Measurements from ENCODE around the gene GABARAPL2.
"Not testable (repeated sequence)": the region's sequence is repeated elsewhere in the genome, so short reads cannot be mapped to it uniquely, and the experiment has no call there.

The GABARAPL2 gene

GRCh38 chr16:75590920-75591843 is 25.0 kb downstream of the GABARAPL2 start:
- DNase-seq (ENCODE audit: low read depth in 2 of 2), result no peak

GRCh38 chr16:75591927-75592326 is 25.7 kb downstream of the GABARAPL2 start:
- not testable (repeated sequence) for DNase-seq (ENCODE audit: low read depth in 2 of 2)

GRCh38 chr16:75593308-75593707 is 27.1 kb downstream of the GABARAPL2 start:
- no peak for DNase-seq (ENCODE audit: low read depth in 2 of 2)

GRCh38 chr16:75593825-75594820 is 27.9 kb downstream of the GABARAPL2 start:
- no peak for DNase-seq (ENCODE audit: low read depth in 2 of 2)

GRCh38 chr16:75599452-75600277 is 33.5 kb downstream of the GABARAPL2 start:
- no peak for DNase-seq (ENCODE audit: low read depth in 2 of 2)

GRCh38 chr16:75603241-75603640 is 37.1 kb downstream of the GABARAPL2 start:
- no peak for DNase-seq (ENCODE audit: low read depth in 2 of 2)

GRCh38 chr16:75606507-75606906 is 40.3 kb downstream of the GABARAPL2 start:
- no peak for DNase-seq (ENCODE audit: low read depth in 2 of 2)

- DNase-seq (ENCODE audit: low read depth in 2 of 2), result no peak
Measured at GRCh38 chr16:75614066-75614897, 48.1 kb downstream of the GABARAPL2 start.

GRCh38 chr16:75615619-75616018 is 49.4 kb downstream of the GABARAPL2 start:
- DNase-seq (ENCODE audit: low read depth in 2 of 2), result no peak

- no peak for DNase-seq (ENCODE audit: low read depth in 2 of 2)
Measured at GRCh38 chr16:75616521-75617010, 50.4 kb downstream of the GABARAPL2 start.

- DNase-seq (ENCODE audit: low read depth in 2 of 2), result no peak
Measured at GRCh38 chr16:75617121-75617520, 50.9 kb downstream of the GABARAPL2 start.

GRCh38 chr16:75618780-75619179 is 52.6 kb downstream of the GABARAPL2 start:
- DNase-seq (ENCODE audit: low read depth in 2 of 2), result no peak

- DNase-seq (ENCODE audit: low read depth in 2 of 2), result peak in 1 of 2 donors; percentile 22
Measured at GRCh38 chr16:75620326-75621169, 54.4 kb downstream of the GABARAPL2 start.

- no peak for DNase-seq (ENCODE audit: low read depth in 2 of 2)
Measured at GRCh38 chr16:75621170-75621477, 54.9 kb downstream of the GABARAPL2 start.

GRCh38 chr16:75622761-75623605 is 56.8 kb downstream of the GABARAPL2 start, which contains the start of gene ADAT1:
Gene ADAT1, minus strand, starts transcription at chr16:75623281. Its CDS starts 2,482 bp downstream, at chr16:75620799.
- DNase-seq (ENCODE audit: low read depth in 2 of 2), result peak; percentile 95 to 96

- no peak for DNase-seq (ENCODE audit: low read depth in 2 of 2)
Measured at GRCh38 chr16:75624921-75625334, 58.7 kb downstream of the GABARAPL2 start.

- DNase-seq (ENCODE audit: low read depth in 2 of 2), result no peak
Measured at GRCh38 chr16:75626806-75627205, 60.6 kb downstream of the GABARAPL2 start.
